NCI-H1092 treated with DMSO at 0.1 percent for 48 hours (cell line): ENCODE measurements around the gene HENMT1.
A peak's percentile ranks its signal among the peaks of the same experiment; 100 is the strongest.
"Not testable (repeated sequence)": the region's sequence is repeated elsewhere in the genome, so short reads cannot be mapped to it uniquely, and the experiment has no call there.

Experiments used
- DNase-seq: peaks from one replicate; lab custom pipeline; 2025; lab: John Stamatoyannopoulos, UW

HENMT1 gene

DNA sequence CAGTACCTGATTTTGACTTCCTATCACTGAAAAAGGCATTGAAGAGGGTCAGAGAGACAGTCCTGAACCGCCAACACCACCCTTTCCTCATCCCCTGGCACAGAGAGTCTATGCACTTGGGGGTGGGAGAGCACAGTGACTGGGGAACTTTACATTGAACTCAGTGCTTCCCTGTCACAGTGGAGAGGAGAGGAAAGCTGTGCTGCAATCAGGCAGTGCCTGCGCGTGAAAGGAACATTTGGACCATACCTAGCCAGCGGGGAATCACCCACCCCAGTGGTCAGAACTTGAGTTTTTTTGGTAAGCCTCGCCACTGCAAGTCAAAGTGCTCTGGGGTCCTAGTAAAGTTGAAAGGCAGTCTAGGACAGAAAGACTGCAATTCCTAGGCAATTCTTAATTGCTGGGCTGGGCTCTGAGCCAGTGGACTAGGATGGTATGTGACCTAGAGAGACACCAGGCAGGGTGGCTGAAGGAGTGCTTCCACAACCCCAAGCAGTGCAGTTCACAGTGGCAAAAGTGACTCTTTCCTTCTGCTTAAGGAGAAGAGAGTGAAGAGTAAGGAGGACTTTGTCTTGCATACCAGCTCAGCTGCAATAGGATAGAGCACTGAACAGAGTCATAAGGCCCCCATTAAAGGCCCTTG is 9.4 kb upstream of the HENMT1 start:
- no peak for DNase-seq

DNA sequence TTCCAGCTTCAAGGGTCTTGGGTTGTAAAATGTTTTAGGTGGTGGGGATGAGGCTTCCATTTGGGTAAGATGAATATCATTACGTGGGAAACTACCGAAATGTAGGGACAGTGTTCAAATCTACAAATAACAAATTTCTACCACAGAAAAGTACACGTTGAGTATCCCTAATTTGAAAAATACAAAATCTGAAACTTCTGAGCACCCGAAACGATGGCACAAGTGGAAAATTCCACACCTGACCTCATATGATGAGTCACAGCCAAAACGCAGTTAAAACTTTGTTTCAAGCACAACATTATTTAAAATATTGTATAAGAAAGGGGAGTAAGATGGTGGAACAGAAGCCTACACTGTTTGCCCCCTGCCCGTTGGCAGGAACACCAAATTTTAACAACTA is 8.8 kb upstream of the HENMT1 start:
- no peak for DNase-seq

DNA sequence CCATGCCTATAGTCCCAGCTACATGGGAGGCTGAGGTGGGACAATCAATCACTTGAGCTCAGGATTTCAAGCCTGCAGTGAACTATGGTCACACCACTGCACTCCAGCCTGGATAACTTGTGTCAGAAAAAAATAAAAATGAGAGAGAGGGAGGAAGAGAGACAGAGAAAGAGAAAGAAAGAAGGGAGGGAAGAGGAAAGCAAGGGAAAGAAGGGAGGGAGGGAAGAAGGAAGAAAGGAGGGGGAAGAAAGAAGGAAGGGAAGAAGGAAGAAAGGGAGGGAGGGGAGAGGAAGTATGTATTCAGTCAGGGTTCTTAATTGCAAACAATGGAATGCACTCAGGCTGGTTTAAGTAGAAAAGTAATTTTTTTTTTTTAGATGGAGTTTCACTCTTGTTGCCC is 7.9 kb upstream of the HENMT1 start:
- DNase-seq: no peak

DNA sequence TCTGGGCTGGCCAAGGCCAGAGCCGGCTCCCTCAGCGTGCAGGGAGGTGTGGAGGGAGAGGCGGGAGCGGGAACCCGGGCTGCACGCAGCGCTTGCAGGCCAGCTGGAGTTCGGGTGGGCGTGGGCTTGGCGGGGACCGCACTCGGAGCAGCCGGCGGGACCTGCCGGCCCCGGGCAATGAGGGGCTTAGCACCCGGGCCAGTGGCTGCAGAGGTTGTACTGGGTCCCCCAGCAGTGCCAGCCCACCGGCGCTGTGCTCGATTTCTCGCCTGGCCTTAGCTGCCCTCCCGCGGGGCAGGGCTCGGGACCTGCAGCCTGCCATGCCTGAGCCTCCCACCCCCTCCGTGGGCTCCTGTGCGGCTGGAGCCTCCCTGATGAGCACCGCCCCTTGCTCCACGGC is 6.5 kb upstream of the HENMT1 start:
- not testable (repeated sequence) for DNase-seq

DNA sequence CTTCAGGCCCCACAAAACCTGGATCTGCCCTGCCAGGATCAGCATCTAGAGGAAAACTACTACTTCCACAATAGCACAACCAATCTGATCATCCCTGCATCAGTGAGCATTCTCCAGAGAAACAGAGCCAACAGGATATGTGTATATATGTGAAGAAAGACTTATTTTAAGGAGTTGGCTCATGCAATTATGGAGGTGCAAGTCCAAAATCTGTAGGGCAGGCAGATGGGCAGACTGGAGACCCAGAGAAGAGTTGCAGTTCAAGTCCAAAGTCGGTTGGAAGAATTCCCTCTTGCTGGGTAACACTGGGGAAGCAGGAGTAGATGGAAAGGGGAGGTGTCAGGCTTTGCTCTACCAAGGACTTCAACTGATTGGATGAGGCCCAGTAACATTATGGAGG is 4.9 kb upstream of the HENMT1 start:
- no peak for DNase-seq

DNA sequence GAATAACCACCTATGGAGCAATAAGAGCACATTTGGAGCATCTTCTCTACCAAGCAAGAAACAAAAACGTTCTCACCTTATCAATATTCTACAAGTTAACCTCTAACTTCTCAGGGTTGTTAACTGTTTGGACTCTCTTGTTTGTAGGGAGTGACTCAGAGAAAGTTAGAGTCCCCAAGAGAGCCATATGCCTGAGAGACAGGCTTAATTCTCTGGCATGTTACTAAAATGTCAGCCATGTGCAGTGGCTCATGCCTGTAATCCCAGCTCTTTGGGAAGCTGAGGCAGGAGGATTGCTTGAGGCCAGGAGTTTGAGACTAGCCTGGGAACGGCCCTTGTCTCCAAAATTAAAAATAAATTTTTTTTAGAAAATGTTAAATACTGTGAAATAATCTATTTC is 4.2 kb upstream of the HENMT1 start:
- DNase-seq: no peak

DNA sequence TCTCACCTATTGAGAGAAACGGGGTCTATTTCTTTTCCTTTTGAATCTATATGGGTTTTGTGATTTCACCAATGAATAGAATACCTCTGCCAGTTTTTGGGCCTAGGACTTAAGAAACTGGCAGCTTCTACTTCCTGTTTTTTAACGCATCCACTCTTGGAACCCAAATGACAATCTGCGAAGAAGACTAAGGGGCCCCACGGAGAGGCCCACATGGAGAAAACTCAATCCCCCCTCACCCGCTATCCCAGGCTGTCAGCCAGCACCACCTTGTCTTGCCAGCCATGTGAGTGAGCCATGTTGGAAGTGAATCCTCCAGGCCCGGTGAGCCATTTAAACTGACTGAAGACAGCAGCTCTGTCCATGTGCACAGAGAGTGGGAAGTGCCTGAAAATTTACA is 3.6 kb upstream of the HENMT1 start:
- DNase-seq: no peak

DNA sequence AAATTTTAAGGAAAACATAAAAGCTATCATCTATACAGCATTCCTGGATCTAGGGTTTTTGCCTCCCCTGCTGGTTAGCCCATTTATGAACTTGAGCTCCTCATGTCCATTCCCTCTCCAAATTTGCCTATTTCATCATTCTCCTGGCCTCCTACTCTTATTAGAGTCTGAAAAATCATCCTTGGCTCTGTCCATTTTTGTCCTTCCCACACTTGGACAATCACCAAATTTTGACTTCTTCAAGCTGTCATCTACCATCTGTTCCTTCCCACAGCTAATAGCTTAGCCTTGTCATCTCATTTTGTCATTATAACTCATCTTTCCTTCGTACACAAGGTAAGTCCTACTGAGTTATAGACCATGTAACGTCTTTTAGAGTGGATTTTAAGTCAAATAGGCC is 2.2 kb upstream of the HENMT1 start:
- no peak for DNase-seq

DNA sequence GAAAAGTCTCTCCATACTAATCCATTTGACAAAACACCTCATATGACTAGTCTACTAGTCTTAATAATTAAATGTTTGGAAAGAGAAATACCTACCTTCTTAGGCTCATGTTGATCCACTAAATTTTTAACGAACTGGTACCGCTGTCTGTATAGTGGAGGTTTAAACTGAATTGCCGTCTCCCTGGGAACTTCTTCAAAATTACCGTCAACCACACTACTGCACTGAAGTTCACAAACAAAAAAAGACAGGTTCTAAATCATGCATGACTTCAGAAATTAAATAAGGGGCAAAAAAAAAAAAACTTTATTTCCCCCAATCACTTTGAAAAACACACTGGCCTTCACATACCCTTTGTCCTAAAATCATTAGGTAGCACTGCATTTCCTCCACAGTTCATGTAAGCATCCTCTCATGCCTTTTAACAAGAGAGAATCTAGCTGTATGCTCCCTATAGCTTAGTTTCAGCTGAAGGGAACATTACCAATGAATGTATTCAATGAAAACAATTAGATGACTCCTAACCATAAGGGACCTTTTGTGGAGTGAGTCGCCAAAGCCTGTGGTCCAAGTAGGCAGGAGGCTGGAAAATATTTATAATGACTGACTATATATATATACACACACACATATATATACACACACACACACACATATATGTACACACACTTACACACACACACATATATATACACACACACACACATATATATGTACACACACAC is 3.4 kb downstream of the HENMT1 start:
- DNase-seq: no peak

DNA sequence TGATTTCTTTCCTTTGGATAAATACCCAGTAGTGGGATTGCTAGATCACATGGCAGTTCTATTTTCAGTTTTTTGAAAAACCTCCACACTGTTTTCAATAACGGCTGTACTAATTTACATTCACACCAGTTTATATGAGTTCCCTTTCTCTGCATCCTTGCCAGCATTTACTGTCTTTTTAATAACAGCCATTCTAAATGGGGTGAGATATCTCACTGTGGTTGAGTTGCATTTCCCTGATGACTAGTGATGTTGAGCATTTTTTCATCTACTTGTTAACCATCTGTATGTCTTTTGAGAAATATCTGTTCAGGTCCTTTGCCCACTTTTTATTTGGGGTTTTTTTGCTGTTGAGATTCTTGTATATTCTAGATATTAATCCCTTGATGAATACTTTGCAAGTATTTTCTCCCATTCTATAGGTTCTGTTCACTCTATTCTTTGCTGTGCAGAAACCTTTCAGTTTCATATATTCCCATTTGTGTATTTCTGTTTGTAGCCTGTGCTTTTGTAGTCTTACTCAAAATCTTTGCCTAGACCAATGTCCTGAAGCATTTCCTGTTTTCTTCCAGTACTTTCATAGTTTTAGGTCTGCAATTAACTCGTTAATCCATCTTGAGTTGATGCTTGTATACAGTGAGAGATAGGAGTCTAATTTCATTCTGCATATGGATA is 7.3 kb downstream of the HENMT1 start:
- DNase-seq: no peak

DNA sequence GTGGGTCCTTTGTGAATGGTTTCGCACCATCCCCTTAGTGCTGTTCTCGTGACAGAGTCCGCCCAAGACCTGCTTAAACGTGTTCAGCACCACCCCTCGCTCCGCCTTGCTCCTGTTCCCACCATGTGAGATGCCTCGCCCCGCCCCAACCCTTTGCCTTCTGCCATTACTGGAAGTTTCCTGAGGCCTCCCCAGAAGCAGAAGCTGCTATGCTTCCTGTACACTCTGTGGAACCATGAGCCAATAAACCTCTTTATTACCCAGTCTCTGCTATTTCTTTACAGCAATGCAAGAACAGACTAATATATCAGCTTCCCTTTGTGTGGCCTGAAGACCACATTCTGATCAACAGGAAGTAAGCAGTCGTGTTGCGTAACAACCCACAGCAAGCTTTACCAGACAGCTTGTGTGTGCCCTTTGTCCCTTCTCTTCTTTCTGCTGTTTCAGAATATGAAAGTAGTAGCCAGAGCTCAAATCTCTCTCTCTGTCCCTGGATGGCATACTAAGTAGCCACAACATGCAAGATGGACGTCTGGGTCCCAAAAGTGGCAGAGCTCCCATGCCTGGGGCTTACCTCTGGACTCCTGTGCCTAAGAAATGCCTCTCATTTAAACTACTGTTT is 14.1 kb downstream of the HENMT1 start:
- DNase-seq: no peak

DNA sequence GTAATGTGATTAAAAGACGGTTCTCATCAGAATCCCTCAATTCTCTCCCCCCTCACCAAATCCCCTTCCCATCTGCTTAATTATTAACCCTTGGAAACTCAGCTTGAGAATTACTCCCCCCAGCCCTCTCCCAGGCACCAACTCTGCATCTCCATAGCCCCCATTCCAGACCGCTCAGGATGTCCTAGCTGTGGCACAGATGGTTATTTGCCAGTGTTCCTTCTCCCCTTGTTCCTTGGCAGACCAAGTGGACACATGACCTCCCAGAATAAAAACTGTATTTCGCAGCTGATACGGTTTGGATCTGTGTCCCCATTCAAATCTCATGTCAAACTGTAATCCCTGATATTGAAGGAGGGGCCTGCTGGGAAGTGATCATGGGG is 14.6 kb downstream of the HENMT1 start:
- no peak for DNase-seq

DNA sequence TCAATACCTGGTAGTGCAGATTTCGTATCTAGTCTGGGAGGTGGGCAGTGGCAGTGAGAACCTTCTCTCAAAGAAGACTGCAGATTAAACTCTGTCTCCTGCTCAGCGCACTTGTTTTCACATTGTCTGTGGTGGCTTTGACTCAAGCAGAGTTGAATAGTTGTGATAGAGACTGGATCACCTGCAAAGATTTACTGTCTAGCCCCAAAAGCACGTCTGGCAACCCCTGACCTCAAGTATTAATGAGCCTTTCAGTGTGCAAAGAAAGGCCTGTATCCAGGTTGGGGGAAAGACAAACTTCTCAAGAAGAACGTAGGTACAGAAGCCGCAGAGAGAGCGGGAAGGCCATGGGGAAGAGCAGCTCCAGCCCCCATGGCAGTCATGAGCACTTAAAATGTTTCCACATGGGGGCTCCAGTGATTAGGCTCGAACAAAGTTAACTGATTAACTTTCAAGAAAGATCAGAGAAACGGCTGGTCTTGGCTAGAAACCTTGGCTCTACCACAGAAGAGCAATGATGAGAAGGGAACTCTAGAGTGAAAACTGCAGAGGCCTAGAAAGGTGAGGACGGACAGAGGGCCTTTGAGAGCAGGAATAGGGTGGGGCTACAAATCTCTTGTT is 15.2 kb downstream of the HENMT1 start:
- DNase-seq: no peak

DNA sequence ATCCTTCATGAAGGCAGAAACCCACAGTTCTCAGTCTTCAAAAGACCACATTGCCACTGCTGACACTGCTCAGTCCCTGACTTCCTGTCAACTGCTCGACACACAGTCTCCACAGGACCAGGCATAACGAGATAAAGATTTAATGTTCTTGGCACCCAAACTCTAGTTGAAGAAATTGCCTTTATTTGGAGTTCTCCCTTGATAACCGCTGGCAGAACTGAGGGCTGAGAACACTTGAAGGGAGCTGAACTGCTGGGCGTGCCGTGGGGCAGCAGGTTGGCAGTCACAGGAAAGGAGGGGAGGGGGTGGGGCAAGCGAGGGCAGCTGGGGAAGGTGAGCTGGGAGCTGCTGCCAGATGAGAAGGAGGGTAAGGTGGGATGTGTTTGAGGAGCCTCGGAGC is 15.9 kb downstream of the HENMT1 start:
- DNase-seq: no peak

DNA sequence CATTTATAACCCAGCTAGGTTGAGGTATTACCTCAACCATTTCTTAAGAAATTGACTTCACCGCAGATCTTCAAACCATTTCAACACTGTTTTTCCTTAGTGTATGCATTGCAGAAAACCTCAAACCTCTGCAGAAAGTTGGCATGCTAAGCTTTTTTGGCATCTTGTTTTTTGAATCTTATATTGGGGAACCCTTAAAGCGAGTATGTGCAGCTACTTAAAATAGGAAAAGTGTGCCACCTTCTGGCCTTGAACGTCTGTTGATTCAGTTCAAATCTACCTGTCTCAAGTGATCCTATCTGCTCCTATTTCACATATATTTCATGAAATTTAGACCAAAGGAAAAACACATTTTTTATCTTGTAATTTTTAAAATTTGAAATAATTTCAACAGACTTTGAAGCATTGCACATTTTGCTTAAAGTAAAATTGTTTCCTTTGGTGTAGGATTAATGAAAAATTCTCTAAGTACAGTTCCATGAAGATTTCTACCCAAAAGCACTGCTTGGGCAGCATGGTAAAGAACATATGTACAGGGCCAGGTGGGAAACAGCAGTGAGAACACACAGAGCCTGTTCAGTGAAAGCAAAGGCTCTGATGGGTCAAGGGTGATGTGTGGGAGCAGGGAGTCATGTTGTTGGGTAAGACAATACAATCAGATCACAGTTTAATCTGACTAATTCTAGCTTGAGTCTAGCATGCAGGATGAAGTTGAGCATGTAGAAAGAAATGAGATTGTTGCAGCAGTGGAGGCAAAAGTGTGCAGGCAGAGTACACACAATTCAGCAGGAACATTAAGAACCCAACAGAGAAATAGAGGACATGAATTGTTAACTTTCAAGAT is 17.2 kb downstream of the HENMT1 start:
- peak; percentile 67 for DNase-seq

DNA sequence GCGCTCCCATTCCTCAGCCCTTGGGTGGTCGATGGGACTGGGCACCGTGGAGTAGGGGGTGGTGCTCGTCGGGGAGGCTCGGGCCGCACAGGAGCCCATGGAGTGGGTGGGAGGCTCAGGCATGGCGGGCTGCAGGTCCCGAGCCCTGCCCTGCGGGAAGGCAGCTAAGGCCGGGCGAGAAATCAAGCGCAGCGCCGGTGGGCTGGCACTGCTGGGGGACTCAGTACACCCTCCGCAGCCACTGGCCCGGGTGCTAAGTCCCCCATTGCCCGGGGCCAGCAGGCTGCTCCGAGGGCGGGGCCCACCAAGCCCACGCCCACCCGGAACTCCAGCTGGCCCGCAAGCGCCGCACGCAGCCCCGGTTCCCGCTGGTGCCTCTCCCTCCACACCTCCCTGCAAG is 20.0 kb downstream of the HENMT1 start:
- not testable (repeated sequence) for DNase-seq

DNA sequence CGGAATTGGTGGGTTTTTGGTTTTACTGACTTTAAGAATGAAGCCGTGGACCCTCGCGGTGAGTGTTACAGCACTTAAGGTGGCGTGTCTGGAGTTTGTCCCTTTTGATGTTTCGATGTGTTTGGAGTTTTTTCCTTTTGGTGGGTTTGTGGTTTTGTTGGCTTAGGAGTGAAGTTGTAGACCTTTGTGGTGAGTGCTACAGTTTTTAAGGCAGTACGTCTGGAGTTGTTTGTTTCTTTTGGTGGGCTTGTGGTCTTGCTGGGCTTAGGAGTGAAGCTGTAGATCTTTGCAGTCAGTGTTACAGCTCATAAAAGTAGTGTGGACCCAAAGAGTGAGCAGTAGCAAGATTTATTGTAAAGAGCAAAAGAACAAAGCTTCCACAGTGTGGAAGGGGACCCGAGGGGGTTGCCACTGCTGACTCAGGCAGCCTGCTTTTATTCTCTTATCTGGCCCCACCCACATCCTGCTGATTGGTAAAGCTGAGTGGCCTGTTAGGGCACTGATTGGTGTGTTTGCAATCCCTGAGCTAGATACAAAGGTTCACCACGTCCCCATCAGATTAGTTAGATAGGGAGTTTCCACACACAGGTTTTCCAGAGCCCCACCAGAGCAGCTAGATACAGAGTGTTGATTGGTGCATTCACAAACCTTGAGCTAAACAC is 20.9 kb downstream of the HENMT1 start:
- DNase-seq: no peak

DNA sequence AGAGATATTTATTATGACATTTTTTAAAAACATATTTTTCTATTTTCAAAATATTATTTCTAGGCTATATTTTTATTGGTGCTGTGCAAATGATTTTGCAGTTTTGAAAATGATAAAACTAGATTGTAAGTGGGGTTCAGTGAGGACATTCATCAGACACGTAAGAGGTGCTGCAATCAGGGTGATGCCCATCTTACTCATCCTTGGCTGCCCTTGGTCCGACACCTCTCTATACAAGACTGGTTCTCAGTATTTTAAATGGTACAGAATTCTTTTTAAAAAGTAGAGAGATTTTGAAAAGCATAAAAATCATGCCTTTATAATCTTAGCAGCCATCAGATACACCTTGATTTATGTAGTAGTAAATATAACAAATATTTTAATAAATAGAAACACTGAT is 24.0 kb downstream of the HENMT1 start:
- DNase-seq: no peak

DNA sequence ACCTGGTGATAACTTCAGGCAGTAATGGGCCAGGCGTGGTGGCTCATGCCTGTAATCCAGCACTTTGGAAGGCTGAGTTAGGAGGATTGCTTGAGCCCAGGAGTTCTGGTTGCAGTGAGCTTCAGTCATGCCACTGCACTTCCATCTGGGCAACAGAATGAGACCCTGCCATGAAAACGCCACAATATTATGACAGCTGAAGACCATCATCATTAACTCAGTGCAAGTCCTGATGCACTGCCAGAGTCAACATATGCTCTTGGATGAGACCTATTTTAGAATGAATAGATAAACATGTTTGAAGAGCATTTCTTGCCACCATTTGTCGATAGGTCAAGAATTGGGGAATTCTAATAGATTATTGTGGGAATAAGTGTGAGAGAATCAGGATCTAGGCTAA is 26.4 kb downstream of the HENMT1 start:
- no peak for DNase-seq

DNA sequence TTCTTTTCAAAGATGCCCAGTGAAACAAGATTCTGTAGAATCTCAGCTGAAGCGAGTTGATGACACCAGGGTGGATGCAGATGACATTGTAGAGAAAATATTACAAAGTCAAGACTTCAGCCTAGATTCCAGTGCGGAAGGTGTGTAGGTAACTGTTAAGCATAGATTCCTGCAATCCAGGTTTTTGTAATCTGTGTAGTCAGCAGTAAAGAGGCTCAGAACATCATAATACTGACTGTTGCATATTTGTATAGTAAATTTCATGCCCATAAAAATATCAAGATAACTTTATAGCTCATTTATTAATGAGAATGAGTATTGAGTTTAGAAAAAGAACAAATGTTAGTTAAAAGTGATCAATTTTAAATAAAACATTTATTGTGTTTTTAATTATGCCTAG is 32.2 kb downstream of the HENMT1 start:
- DNase-seq: no peak

DNA sequence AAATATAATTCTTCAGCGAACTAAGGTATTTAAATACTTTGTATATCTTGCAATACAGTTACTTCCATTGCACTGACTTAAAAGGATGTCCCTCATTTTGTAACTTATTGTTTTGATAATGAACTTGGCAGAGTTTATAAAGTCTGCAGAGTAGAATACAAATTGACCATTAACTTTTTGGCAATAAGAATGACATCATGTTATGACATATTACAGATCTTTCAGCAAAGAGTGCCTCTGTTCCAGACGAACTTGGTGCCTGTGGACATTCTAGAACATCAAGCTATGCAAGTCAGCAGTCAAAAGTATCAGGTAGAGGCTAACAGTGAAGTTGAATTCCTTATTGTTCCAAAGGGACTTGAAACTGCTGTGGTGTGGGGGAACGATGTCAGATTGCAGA is 32.9 kb downstream of the HENMT1 start:
- no peak for DNase-seq
